Endothelial cell of umbilical vein (primary cell): ENCODE data around the gene CEMIP. TPM values are rescaled to one million over a fixed set of nuclear protein-coding genes. Genes with fewer than 3 reads are reported as not detected.

Source experiments
- BruUV-seq: library from RNA; stranded (reverse); fragments of 400-500 nt; replicated peaks from 2 replicates; lab custom pipeline; 2021; lab: Mats Ljungman, UMichigan
- CTCF ChIA-PET: fragments of 300-600, 350-600 bp; sonication (Branson Sonifier 250); formaldehyde crosslinking; loops from one replicate; lab custom pipeline; 2021; ENCODE audit warnings: antibody characterized with exemption, inconsistent platforms; lab: Charles Lee
- POLR2A ChIA-PET: fragments of 300-600, 350-600 bp; sonication (Branson Sonifier 250); formaldehyde crosslinking; loops from one replicate; lab custom pipeline; 2021; ENCODE audit warnings: antibody characterized with exemption, inconsistent platforms; lab: Charles Lee
- DNase-seq: peaks from one replicate; pipeline ENCODE4 v3.0.0-alpha.2; 2011; ENCODE audit warnings: low read depth, low spot score
- FAIRE-seq: peaks from 2 replicates; lab custom pipeline; 2011; peaks lifted over from hg19 to GRCh38; lab: Jason Lieb, UNC
- H2AFZ ChIP-seq: 2 replicates; pipeline ENCODE4 v1.6.0; 2012; ENCODE audit warnings: low read depth, low read length, control low read depth, inconsistent platforms
- H3K27ac ChIP-seq: 2 replicates; pipeline ENCODE4 v1.5.1; 2011; ENCODE audit warnings: low read depth, mild to moderate bottlenecking, control low read depth, low read length, moderate library complexity; ENCODE audit not compliant: insufficient read depth
- H3K27me3 ChIP-seq, 2 experiments: 2 replicates each; pipeline versions ENCODE4 v1.6.0 to v1.6.1; 2011; ENCODE audit warnings: low read length in 2 of 2, mixed read lengths in 1 of 2; ENCODE audit not compliant: control insufficient read depth in 2 of 2, insufficient read depth in 2 of 2
- H3K36me3 ChIP-seq, 2 experiments: 2 replicates in 1 of 2; 3 replicates in 1 of 2; pipeline ENCODE4 v1.5.1; 2011; ENCODE audit warnings: low read length in 2 of 2, mild to moderate bottlenecking in 1 of 2, moderate library complexity in 1 of 2; ENCODE audit not compliant: control insufficient read depth in 2 of 2, insufficient read depth in 2 of 2; ENCODE audit errors: extremely low read depth in 1 of 2
- H3K4me1 ChIP-seq: 3 replicates; pipeline ENCODE4 v1.5.1; 2011; ENCODE audit warnings: mild to moderate bottlenecking, low read length; ENCODE audit not compliant: control insufficient read depth, insufficient read depth; ENCODE audit errors: extremely low read depth
- H3K4me2 ChIP-seq: 2 replicates; pipeline ENCODE4 v1.6.1; 2011; ENCODE audit warnings: low read length, control low read depth, mixed read lengths; ENCODE audit not compliant: insufficient read depth
- H3K4me3 ChIP-seq, 3 experiments: fragments of 200-600 bp in 1 of 3; sonication (generic), shearing (Covaris generic) in 1 of 3; replicated peaks in 1 of 3; 2 replicates each; pipeline ENCODE4 v1.5.1; 2011 to 2016; ENCODE audit warnings: control low read depth in 3 of 3, low read length in 3 of 3, mild to moderate bottlenecking in 2 of 3, inconsistent platforms in 1 of 3, low read depth in 1 of 3, moderate library complexity in 1 of 3; ENCODE audit not compliant: insufficient read depth in 1 of 3
- H3K79me2 ChIP-seq: 2 replicates; pipeline ENCODE4 v1.6.0; 2012; ENCODE audit warnings: low read length, inconsistent platforms; ENCODE audit not compliant: control insufficient read depth, insufficient read depth
- H3K9ac ChIP-seq: replicated peaks from 2 replicates; pipeline ENCODE3; 2011; ENCODE audit warnings: low read length, control low read depth; ENCODE audit not compliant: insufficient read depth; ENCODE audit errors: extremely low read depth
- H3K9me1 ChIP-seq: replicated peaks from 3 replicates; pipeline ENCODE4 v1.6.0; 2011; ENCODE audit warnings: mild to moderate bottlenecking, low read length; ENCODE audit not compliant: control insufficient read depth, insufficient read depth; ENCODE audit errors: extremely low read depth
- H3K9me3 ChIP-seq: replicated peaks from 2 replicates; pipeline ENCODE4 v1.5.1; 2012; ENCODE audit warnings: low read length, inconsistent platforms; ENCODE audit not compliant: control insufficient read depth, insufficient read depth
- H4K20me1 ChIP-seq: replicated peaks from 2 replicates; pipeline ENCODE3; 2011; ENCODE audit warnings: mild to moderate bottlenecking, low read length; ENCODE audit not compliant: control insufficient read depth, insufficient read depth; ENCODE audit errors: extremely low read depth
- CTCF ChIP-seq, 2 donors: IDR thresholded peaks; 1 replicate in 1 of 2; 2 replicates in 1 of 2; pipeline ENCODE4 v1.5.1; 2011; ENCODE audit warnings: low read length in 2 of 2, mild to moderate bottlenecking in 2 of 2, moderate library complexity in 2 of 2, control low read depth in 1 of 2, inconsistent platforms in 1 of 2, low read depth in 1 of 2; ENCODE audit not compliant: insufficient read depth in 1 of 2; ENCODE audit errors: extremely low read depth in 1 of 2
- EZH2 ChIP-seq: IDR thresholded peaks from 2 replicates; pipeline ENCODE4 v1.6.1; 2012; ENCODE audit warnings: borderline replicate concordance, low read depth, mild to moderate bottlenecking, moderate library complexity, low read length, inconsistent platforms; ENCODE audit not compliant: severe bottlenecking
- FOS ChIP-seq: IDR thresholded peaks from 2 replicates; pipeline ENCODE4 v1.6.1; 2011; ENCODE audit warnings: mild to moderate bottlenecking, low read length, moderate library complexity, borderline replicate concordance; ENCODE audit not compliant: insufficient read depth
- GATA2 ChIP-seq: IDR thresholded peaks from 2 replicates; pipeline ENCODE4 v1.7.0; 2011; ENCODE audit warnings: low read depth, mild to moderate bottlenecking, moderate library complexity, mixed read lengths, low read length; ENCODE audit not compliant: insufficient read length, insufficient read depth
- JUN ChIP-seq: IDR thresholded peaks from 2 replicates; pipeline ENCODE4 v1.6.1; 2011; ENCODE audit warnings: borderline replicate concordance, low read depth; ENCODE audit not compliant: insufficient read length, insufficient read depth
- MAX ChIP-seq: IDR thresholded peaks from 2 replicates; pipeline ENCODE4 v1.6.1; 2011; ENCODE audit not compliant: insufficient read depth, insufficient read length
- MYC ChIP-seq: IDR thresholded peaks from one replicate; pipeline ENCODE4 v1.6.1; 2011; ENCODE audit warnings: mild to moderate bottlenecking, low read depth, low read length
- POLR2A ChIP-seq: IDR thresholded peaks from 2 replicates; pipeline ENCODE4 v1.6.1; 2012; ENCODE audit warnings: low read depth, mild to moderate bottlenecking, control low read depth, low read length
- POLR2AphosphoS5 ChIP-seq: IDR thresholded peaks from 2 replicates; pipeline ENCODE4 v1.6.1; 2012; ENCODE audit warnings: low read depth, mild to moderate bottlenecking, control low read depth, low read length, moderate library complexity; ENCODE audit not compliant: insufficient read depth
- dilution Hi-C: fragments of 300-500 bp; cut with MboI; formaldehyde crosslinking; loops from one replicate; pipeline ENCODE4 v1.15.0; 2019; ENCODE audit warnings: low sequenced_read_pairs; ENCODE audit not compliant: extremely low pct_ligation_motif_present
- intact Hi-C: fragments of 100-400 bp; cut with micrococcal nuclease; formaldehyde crosslinking; loops from one replicate; pipeline ENCODE4 v1.10.0; 2022
- polyA plus RNA-seq, 4 experiments: library from polyadenylated mRNA; depleted of rRNA in 3 of 4; stranded (reverse) in 3 of 4; unstranded in 1 of 4; fragments of >200 nt; gene quantifications; 2 replicates each; pipeline versions ENCODE4 v1.2.1 to v1.2.3, GENCODE V29; 2011 to 2012; ENCODE audit warnings: missing spikeins in 1 of 4
- total RNA-seq: library from RNA; stranded (reverse); gene quantifications from 2 replicates; pipeline ENCODE4 v1.2.3, GENCODE V29; 2021

CEMIP gene
- total and polyA plus RNA-seq, 2 donors (not counting 3 experiments of a cell fraction or from before 2014, with no cell fraction given) = 0.01 TPM; not detected in 1

- ChIA-PET CTCF (interaction anchor here (1.3 to 4.8 kb wide), 3 partner anchors 122 to 280 kb away, joined by 3 to 20 read pairs (median 6); no protein-coding TSS in a partner anchor), POLR2A (no interaction called here)
- dilution Hi-C loops (no loop called here), intact Hi-C loops (no loop called here)
- H3K4me3 ChIP-seq = no peak overlapping the region
- H2AFZ ChIP-seq = no peak overlapping the region
- H3K9me3 ChIP-seq = no peaks in the 10 kb centered on the region
- no peak overlapping the region for H3K9ac ChIP-seq
- no peak overlapping the region for H3K27ac ChIP-seq
- TF ChIP-seq EZH2 (no peak), JUN (no peak), FOS (no peak), POLR2A (no peak), POLR2AphosphoS5 (no peak), MYC (no peak), GATA2 (no peak), MAX (no peak), CTCF (IDR thresholded peaks at IDR 0.05; ENCODE audit: extremely low read depth in 1 of 2, insufficient read depth in 1 of 2, low read depth in 1 of 2, low read length in 2 of 2) (no peak)
- no peak overlapping the region for H3K4me2 ChIP-seq
- peaks cover 0 to 2% of the 10 kb centered on the region in 2 experiments for H3K36me3 ChIP-seq
- DNase-seq (no peak), FAIRE-seq (peak; percentile 31)
- no peaks in the 10 kb centered on the region for H3K9me1 ChIP-seq
- H3K79me2 ChIP-seq = peaks cover 59% of the 10 kb centered on the region
- peaks cover 18% of the 10 kb centered on the region for H3K4me1 ChIP-seq
- no TSS peak for BruUV-seq
- peaks cover 2% of the 10 kb centered on the region for H4K20me1 ChIP-seq
- no peaks in the 10 kb centered on the region for H3K27me3 ChIP-seq
Measured at GRCh38 chr15:80985981-80986380, 206.8 kb downstream of the CEMIP start.
